Cerebellar cortex (tissue), 1 donor: ENCODE data around the gene CACNA1C.

Experiments used
- DNase-seq: peaks from one replicate; pipeline ENCODE4 v3.0.0-alpha.2; 2015; ENCODE audit warnings: low spot score

Gene CACNA1C

DNA sequence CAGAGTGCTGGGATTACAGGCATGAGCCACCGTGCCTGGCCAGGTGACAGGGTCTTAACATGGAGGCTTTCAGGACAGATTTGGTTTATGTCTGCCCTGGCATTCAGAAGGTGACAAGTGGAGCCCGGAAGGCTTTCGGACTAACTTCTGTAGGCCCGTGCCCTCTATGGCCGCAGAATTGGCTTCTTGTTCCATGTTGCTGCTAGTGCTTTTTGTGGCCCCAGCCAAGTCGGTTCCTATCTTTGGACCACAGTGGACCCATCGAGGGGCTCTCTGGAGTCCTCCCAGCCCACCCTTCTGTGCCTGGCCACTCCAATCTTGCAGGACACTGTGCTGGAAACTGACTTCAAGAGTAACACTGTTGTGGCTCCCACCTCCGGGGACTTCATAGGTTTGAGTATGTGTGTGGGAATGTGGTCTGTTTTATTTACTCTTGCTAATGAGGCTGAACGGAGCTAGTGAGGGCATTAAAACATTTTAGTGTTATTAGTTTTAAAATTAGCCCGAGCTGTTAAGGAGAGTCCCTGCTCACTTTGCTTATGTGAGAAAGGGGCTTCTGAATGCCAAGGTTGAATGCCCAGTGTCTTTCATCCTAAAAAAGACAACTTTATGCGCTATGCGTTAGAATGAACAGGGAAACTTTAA, 245.9 kb downstream of the CACNA1C start:
- DNase-seq, result no peak

GRCh38 chr12:2299206-2299605, 246.4 kb downstream of the CACNA1C start:
- peak; percentile 70 for DNase-seq

DNA sequence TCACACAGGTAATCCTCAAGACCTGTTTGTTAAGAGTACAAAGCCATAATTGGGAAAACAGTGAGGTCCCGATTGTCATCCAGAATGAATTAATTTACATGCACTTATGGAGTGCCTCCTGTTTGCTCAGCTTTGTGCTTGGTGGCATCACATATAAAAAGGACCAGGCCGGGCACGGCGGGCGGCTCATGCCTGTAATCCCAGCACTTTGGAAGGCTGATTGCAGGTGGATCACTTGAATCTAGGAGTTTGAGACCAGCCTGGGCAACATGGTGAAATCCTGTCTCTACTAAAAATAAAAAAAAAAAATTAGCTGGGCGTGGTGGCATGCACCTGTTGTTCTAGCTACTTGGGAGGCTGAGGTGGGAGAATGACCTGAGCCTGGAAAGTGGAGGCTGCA, 247.4 kb downstream of the CACNA1C start:
- no peak for DNase-seq

DNA sequence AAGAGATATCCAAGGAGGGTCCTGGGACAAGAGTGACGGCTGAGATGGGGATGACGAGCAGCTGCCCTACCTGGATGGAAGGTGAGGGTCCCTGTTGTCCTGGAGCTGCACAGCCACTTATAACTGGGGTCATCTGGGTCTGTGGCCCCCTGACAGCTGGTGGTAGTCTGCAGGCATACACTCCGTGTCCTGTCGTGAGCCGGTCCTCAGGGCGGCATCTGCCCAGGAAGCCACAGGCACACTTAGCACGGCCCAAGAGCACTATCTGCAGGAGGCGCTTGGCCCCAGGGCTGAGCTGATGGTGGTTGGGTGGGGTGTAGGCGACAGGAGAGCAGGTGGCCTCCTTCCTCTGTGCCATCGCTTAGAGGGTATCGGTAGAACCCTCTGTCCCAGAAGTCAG, 248.1 kb downstream of the CACNA1C start:
- DNase-seq, result no peak

DNA sequence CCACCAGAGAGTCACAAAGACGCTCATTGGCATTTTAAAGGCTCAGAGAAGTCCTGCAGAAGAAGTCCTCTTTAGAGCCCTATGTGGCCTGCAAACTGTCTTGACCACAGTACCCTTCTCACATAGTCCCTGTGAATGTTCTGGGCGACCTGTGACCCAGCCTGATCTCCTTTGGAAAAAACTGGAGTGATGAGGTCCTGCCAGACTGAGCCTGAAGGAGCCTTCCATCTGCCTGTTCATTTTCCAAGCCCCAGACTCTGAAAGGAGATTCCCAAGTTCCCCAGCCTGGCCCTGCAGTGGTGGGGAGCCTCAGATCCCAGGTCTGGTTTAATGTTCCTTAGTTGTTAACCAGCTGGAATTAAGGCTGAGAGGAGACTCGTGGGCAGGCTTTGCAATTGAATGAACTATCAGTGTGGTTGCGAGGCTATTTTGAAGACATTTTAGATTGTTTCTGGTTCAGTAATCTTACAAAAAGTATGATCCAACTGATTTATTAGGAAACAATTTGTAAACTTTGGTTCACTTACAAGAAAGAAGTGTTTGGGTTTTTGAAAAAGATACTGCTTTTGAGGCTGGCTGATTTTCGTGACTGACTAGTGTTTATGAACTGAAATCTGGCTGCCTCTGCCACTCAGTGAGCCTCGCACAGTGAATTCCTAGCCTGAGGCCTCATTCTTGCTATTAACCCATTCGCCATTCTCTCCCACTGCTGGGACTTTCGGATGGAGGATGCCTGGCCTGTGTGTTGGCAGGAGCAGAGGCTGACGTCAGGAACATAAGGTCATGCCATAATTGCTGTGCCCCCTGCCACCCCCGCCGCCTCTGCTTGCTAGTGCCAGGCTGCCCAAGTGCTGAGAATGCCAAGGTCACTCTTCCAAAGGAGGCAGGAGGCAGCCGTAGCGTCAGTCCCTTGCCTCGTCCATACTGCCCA, 249.0 kb downstream of the CACNA1C start:
- DNase-seq, result peak; percentile 34

DNA sequence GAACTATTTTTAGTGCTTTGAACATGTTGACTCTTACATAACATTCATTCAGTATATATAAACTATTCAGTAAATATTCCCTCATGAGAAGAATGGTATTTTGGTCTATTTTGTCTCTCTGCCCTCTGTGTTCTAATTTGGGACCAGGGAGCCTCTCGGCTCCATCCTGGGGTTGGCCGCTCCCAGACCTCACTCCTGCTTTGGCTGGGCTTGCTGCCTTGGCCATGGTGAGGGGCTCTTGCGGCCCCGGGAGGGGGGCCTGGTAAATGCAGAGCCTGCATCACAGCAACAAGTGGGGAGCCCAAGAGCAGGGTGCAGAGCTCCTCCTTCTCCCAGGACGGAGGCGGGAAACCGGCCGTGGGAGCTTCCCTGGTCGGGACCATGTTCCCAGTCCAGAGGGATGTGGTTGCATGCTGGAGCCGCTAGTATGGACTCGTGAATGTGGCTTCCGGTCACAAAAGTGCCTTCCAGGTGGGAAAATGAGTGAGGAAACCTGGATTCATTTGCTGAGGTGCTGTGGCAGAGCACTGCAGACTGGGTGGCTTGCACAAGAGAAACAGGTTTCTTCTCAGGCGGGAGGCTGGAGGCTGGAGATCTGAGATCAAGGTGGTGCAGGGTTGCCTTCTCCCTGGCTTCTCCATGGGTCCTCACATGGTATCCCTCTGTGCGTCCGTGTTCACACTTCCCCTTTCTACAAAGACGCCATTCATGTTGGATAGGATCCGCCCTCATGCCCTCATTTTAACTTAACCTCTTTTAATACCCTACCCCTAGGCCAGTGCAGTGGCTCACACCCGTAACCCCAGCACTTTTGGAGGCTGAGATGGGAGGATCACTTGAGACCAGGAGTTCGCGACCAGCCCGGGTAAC, 250.2 kb downstream of the CACNA1C start:
- no peak for DNase-seq

DNA sequence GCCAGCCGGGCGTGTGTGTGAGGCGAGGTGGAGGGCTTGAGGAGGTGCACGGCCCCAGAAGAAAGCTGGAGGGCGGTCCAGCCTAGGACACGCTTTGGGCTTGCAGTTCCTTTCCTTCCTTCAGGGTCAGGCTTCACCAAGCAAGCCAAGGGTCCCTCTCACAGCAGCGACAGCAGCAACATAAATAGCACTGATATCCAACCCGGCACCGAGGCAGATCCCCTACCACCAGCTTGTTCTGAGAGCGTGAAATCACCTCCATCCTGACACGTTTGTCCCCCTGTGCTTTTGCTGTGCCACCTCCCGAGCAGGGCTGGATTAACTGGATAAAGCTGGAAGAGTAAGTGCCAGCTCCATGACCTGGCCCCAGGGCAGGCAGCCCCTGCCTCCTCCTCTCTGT, 251.4 kb downstream of the CACNA1C start:
- no peak for DNase-seq

DNA sequence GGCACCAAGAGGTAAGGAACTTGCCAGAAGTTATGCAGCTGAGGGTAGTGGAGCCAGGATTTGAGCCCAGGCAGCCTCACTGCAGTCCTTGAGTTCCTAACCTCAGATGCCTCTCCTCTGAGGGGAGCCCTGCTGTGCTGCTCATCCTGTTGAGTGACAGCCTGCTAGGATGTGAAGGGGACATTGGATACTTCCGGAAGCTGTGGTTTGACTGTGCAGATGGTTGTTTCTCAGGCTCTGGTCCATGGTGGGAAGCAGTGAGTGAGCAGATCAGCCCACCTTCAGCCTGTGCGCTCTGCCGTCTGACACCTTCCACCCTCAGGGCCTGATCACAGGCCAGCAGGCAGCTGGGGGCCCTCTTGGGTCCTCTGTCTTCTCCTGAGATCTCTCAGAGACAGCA, 253.2 kb downstream of the CACNA1C start:
- DNase-seq, result no peak

- DNase-seq, result no peak
Measured at GRCh38 chr12:2306735-2307134, 253.9 kb downstream of the CACNA1C start.

DNA sequence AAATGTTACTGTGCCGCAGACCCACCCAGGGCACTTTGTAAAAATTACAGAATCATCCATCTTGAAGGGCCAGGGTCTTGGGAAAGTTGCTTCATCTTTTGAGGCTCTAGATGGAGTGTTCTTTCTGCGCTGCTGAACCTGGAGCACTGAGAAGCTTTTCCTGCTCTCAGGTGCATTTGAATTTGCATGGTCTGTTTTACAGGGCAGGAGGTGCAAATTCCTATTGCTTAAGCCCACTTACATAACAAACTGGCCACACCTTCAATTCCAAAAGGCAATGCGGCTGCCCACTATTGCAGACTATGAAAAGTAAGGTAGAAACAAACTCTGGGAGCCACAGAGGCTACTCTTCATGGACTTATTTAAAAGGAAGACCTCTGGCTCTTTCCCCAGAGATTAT, 254.8 kb downstream of the CACNA1C start:
- no peak for DNase-seq

GRCh38 chr12:2309647-2310046, 256.9 kb downstream of the CACNA1C start:
- no peak for DNase-seq

GRCh38 chr12:2311020-2311778, 258.4 kb downstream of the CACNA1C start:
- peak; percentile 29 for DNase-seq

- no peak for DNase-seq
Measured at GRCh38 chr12:2312175-2312574, 259.4 kb downstream of the CACNA1C start.

DNA sequence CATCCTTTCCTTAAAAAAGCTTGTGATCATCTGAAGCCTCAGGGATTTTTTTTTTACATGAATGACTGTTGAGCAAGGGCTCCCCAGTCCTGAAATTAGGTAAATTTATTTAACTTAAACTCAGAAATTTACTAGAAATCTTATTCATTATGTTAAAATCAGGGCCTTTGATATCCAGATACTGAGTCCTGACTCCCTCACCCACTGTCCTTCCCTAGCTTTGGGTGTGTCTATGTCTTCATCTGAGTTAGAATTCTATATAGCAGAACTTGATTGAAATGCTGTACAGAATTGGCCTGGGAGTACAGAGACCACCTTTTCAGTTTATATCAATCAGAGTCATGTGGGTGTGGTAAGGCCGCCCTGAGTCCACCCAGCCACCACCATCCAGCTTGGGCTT, 260.0 kb downstream of the CACNA1C start:
- no peak for DNase-seq

DNA sequence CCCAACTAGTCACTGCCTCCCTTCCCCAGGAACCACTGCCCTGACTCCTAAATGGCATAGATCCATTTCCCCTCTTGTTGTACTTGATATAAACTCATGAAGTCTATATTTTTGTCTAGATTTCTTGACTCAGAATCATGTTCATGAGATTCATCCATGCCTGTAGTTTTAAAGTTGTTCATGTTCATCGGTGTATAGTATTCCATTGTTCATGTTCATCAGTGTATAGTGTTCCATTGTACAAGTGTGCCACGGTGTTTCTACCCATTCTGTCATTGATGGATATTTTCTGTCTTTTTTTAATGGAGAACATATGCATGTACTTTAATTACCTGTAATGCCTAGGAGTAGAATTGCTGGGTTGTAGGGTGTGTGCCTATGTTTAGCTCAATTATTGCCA, 261.7 kb downstream of the CACNA1C start:
- no peak for DNase-seq

GRCh38 chr12:2317772-2318171, 265.0 kb downstream of the CACNA1C start:
- DNase-seq, result no peak

GRCh38 chr12:2318286-2318685, 265.5 kb downstream of the CACNA1C start:
- no peak for DNase-seq

GRCh38 chr12:2319136-2319535, 266.3 kb downstream of the CACNA1C start:
- no peak for DNase-seq

DNA sequence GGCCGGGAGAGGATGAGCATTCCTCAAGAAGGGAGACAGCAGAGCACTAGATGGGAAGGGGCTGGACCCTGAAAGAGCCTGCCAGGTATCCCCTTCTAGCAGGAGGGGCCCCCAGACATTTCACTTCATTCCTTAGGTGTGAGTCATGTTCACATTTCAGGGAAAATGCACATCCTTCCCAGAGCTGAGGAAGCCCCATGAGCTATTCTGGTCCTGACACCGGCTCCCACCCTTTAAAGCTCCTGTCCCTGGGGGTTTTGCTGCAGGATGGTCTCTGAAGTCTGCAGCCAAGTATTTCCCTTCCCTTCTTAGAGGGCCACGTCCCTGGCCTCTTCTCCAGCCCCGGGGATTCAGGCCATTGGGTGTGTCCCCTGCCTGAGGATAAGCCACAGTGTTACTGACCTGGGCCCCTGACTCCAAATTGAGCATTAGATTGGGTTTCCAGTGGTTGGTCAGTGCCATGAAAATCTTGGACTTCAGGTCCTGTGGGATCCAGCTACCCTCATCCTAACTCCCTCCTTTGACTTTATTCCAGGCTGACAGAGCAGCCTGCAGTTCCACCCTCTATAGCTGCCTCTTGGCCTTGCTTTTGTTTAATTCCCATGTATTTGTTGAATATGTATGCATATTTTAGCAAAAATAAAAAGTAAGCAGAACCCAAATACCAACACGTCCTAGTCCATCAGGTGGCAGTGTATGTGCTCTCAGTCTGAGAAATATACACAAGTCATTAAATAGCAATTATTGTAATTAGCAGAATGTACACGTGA, 267.1 kb downstream of the CACNA1C start:
- no peak for DNase-seq

DNA sequence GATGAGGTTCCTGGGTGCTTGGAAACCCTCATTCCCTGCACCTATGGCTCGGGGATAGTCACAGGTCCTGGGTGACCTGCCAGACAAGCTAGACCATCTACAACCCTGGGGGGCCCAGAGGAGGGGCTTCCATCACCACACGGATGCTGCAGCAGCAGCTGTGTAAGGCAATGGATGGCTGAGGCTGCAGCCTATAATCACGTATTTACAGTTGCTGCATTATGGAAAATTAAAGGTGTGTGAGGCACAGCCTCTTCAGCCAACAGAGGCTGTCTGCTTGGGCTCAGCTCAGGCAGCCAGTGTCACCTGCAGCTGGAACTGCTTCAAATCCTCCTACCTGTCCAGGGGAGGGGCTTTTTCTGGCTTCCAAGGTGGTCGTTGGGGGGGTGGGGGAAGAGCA, 268.1 kb downstream of the CACNA1C start:
- no peak for DNase-seq

DNA sequence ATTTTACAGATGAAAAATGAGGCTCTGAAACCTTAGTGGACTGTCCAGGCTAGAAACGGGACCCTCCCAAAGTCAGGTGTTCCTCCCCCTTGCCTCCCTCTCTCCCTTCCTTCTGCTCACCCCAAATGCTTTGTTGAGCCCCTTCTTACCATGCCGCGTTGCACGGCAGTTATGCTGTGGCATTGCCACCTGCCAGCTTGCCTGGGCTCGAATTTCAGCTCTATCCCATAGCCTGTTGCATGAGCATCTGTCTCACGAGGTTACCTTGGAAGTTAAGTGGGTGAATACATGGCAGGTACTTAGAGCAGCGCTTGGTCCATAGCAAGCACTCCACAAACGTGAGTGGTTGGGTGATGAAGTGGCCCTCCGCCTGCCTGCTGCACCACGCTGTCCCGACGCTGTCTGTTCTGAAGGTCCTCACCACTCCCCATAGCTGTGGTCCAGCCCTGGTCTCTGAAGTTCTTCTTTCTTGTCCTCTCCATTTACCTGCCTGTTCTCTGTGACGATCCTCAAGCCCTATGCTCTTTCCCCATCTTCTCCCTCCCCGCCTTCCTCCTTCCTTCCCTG, 269.9 kb downstream of the CACNA1C start:
- no peak for DNase-seq
